HG02943 (cell line): ENCODE measurements around the gene NTNG1.
"Not testable (repeated sequence)": the region's sequence is repeated elsewhere in the genome, so short reads cannot be mapped to it uniquely, and the experiment has no call there.

Experiments
- ATAC-seq: cut with Tn5 transposase; IDR thresholded peaks from one replicate; pipeline ENCODE4 v1.9.1; 2021; ENCODE audit warnings: mild to moderate bottlenecking, low read depth, moderate library complexity; ENCODE audit not compliant: unreplicated experiment

The NTNG1 gene

GRCh38 chr1:107194380-107194779 lies 53.5 kb downstream of the NTNG1 start:
- ATAC-seq, result no peak

- ATAC-seq, result no peak
Observed at GRCh38 chr1:107195476-107195875, 54.6 kb downstream of the NTNG1 start.

GRCh38 chr1:107196973-107197562 lies 56.2 kb downstream of the NTNG1 start:
- peak; percentile 96 for ATAC-seq

GRCh38 chr1:107198561-107198960 lies 57.7 kb downstream of the NTNG1 start:
- no peak for ATAC-seq

- ATAC-seq, result no peak
Observed at GRCh38 chr1:107200631-107201030, 59.8 kb downstream of the NTNG1 start.

GRCh38 chr1:107202007-107202406 lies 61.2 kb downstream of the NTNG1 start:
- ATAC-seq, result no peak

GRCh38 chr1:107213225-107213624 lies 72.4 kb downstream of the NTNG1 start:
- no peak for ATAC-seq

- no peak for ATAC-seq
Observed at GRCh38 chr1:107220036-107220435, 79.2 kb downstream of the NTNG1 start.

GRCh38 chr1:107225706-107226105 lies 84.9 kb downstream of the NTNG1 start:
- no peak for ATAC-seq

GRCh38 chr1:107228704-107229371 lies 88.0 kb downstream of the NTNG1 start:
- ATAC-seq, result no peak

GRCh38 chr1:107229711-107230110 lies 88.9 kb downstream of the NTNG1 start:
- no peak for ATAC-seq

- no peak for ATAC-seq
Observed at GRCh38 chr1:107230121-107230520, 89.3 kb downstream of the NTNG1 start.

- ATAC-seq, result no peak
Observed at GRCh38 chr1:107231291-107231690, 90.5 kb downstream of the NTNG1 start.

- ATAC-seq, result no peak
Observed at GRCh38 chr1:107232426-107232825, 91.6 kb downstream of the NTNG1 start.

GRCh38 chr1:107236760-107237159 lies 95.9 kb downstream of the NTNG1 start:
- not testable (repeated sequence) for ATAC-seq

- ATAC-seq, result no peak
Observed at GRCh38 chr1:107243461-107243860, 102.6 kb downstream of the NTNG1 start.

- ATAC-seq, result no peak
Observed at GRCh38 chr1:107244709-107245500, 104.1 kb downstream of the NTNG1 start.

GRCh38 chr1:107246775-107247345 lies 106.0 kb downstream of the NTNG1 start:
- ATAC-seq, result peak; percentile 48

GRCh38 chr1:107247679-107248078 lies 106.8 kb downstream of the NTNG1 start:
- no peak for ATAC-seq

- ATAC-seq, result no peak
Observed at GRCh38 chr1:107250169-107250568, 109.3 kb downstream of the NTNG1 start.

GRCh38 chr1:107251083-107251482 lies 110.2 kb downstream of the NTNG1 start:
- no peak for ATAC-seq
